NB4 (cell line): Measurements from ENCODE around the gene ZDHHC21.

Source experiments
- POLR2A ChIP-seq: IDR thresholded peaks from 2 replicates; pipeline ENCODE4 v1.6.1; 2011; ENCODE audit warnings: mild to moderate bottlenecking; ENCODE audit not compliant: insufficient read length; ENCODE audit errors: extremely low read depth
- TF ChIP-seq, protein P1 (sequence below): IDR thresholded peaks from one replicate; pipeline ENCODE4 v1.5.1; 2012; ENCODE audit warnings: low read depth, low read length
- TF ChIP-seq, protein P2 (sequence below): IDR thresholded peaks from 2 replicates; pipeline ENCODE4 v1.6.1; 2011; ENCODE audit warnings: low read depth, low read length

DNA sequence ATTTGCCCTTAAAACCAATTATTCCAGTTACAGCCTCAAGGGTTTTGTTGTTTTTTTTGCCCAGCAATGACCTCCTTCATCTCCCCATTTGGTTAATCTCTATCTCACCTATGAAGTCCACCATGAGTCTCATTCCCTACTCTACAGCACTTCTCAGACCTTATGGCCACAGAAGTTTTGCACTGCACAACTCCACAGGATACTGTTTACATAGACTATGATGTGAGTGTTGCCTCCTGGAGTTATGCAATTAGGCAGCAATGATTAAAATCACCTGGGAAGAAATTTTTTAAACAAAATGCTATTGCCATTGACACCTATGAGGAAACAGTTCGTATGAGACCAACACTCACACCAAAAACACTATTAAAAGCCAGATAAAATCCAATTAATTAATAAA lies 39.7 kb downstream of the ZDHHC21 start:
- TF ChIP-seq, protein P1, sequence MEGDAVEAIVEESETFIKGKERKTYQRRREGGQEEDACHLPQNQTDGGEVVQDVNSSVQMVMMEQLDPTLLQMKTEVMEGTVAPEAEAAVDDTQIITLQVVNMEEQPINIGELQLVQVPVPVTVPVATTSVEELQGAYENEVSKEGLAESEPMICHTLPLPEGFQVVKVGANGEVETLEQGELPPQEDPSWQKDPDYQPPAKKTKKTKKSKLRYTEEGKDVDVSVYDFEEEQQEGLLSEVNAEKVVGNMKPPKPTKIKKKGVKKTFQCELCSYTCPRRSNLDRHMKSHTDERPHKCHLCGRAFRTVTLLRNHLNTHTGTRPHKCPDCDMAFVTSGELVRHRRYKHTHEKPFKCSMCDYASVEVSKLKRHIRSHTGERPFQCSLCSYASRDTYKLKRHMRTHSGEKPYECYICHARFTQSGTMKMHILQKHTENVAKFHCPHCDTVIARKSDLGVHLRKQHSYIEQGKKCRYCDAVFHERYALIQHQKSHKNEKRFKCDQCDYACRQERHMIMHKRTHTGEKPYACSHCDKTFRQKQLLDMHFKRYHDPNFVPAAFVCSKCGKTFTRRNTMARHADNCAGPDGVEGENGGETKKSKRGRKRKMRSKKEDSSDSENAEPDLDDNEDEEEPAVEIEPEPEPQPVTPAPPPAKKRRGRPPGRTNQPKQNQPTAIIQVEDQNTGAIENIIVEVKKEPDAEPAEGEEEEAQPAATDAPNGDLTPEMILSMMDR, result no peak
- TF ChIP-seq, protein P2, sequence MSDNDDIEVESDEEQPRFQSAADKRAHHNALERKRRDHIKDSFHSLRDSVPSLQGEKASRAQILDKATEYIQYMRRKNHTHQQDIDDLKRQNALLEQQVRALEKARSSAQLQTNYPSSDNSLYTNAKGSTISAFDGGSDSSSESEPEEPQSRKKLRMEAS, result no peak
- TF ChIP-seq POLR2A, result no peak
